Measurements from ENCODE around the gene RAI1. TPM values are rescaled to one million over a fixed set of nuclear protein-coding genes. Genes with fewer than 3 reads are reported as not detected.

The RAI1 gene
- total RNA-seq, 2 experiments from 2014 or later, result 17.1 to 49.4 TPM

- Histone ChIP-seq H3K36me3 (ENCODE audit: insufficient read depth, low read length) (no peaks in the 10 kb centered on the region), H3K9me3 (ENCODE audit: low read length) (no peaks in the 10 kb centered on the region), H4K20me1 (ENCODE audit: insufficient read depth, low read length) (no peaks in the 10 kb centered on the region), H3K4me1 (ENCODE audit: insufficient read depth, low read length, poor library complexity, severe bottlenecking) (peaks cover 42% of the 10 kb centered on the region), H3K9me2 (ENCODE audit: insufficient read depth, low read length) (no peaks in the 10 kb centered on the region), H3K27ac (ENCODE audit: low read depth, low read length, poor library complexity, severe bottlenecking) (no peak overlapping the region), H3K79me2 (ENCODE audit: insufficient read depth, low read depth, low read length) (no peaks in the 10 kb centered on the region), H3K4me2 (ENCODE audit: low read length) (no peak overlapping the region), H3K4me3 (ENCODE audit: low read depth, low read length, poor library complexity, severe bottlenecking) (no peak overlapping the region), H2AFZ (ENCODE audit: low read length) (no peak overlapping the region)
- TF ChIP-seq CTCF (conservative IDR thresholded peaks at IDR 0.05; ENCODE audit: low read length) (no peak), EZH2phosphoT487 (IDR thresholded peaks at IDR 0.05; ENCODE audit: borderline replicate concordance, low read depth, low read length) (no peak)
- POLR2A ChIA-PET, result no interaction called here
- DNase-seq (ENCODE audit: low spot score), result no peak
- intact Hi-C loops (cut with micrococcal nuclease; ENCODE audit: unreplicated experiment), result no loop called here
- no TSS peak for BruUV-seq (replicated peaks)
- CTCF ChIA-PET (ENCODE audit: unreplicated experiment), result no interaction called here
Observed at GRCh38 chr17:17778308-17779014, 97.2 kb downstream of the RAI1 start.

- no peak for TF ChIP-seq CTCF (conservative IDR thresholded peaks at IDR 0.05; ENCODE audit: low read length)
- TF ChIP-seq EZH2phosphoT487 (IDR thresholded peaks at IDR 0.05; ENCODE audit: borderline replicate concordance, low read depth, low read length), result no peak
- Histone ChIP-seq H3K9me3 (ENCODE audit: low read length) (no peaks in the 10 kb centered on the region), H4K20me1 (ENCODE audit: insufficient read depth, low read length) (no peaks in the 10 kb centered on the region), H3K4me2 (ENCODE audit: low read length) (no peak overlapping the region), H3K9me2 (ENCODE audit: insufficient read depth, low read length) (no peaks in the 10 kb centered on the region), H2AFZ (ENCODE audit: low read length) (no peak overlapping the region), H3K4me3 (ENCODE audit: low read depth, low read length, poor library complexity, severe bottlenecking) (no peak overlapping the region), H3K36me3 (ENCODE audit: insufficient read depth, low read length) (no peaks in the 10 kb centered on the region), H3K4me1 (ENCODE audit: insufficient read depth, low read length, poor library complexity, severe bottlenecking) (peaks cover 47% of the 10 kb centered on the region), H3K79me2 (ENCODE audit: insufficient read depth, low read depth, low read length) (no peaks in the 10 kb centered on the region), H3K27ac (ENCODE audit: low read depth, low read length, poor library complexity, severe bottlenecking) (no peak overlapping the region)
- POLR2A ChIA-PET, result interaction anchor here (0.6 kb wide), 1 partner anchor 17 kb away, joined by 3 read pairs; no protein-coding TSS in a partner anchor
- no peak for DNase-seq (ENCODE audit: low spot score)
- CTCF ChIA-PET (ENCODE audit: unreplicated experiment), result no interaction called here
- intact Hi-C loops (cut with micrococcal nuclease; ENCODE audit: unreplicated experiment), result no loop called here
- BruUV-seq (replicated peaks), result no TSS peak
Observed at GRCh38 chr17:17779015-17779611, 97.9 kb downstream of the RAI1 start.

Measured in OCI-LY7 (cell line).